CD8-positive, alpha-beta memory T cell (primary cell): ENCODE results near the gene UBE2Z. TPM values are rescaled to one million over a fixed set of nuclear protein-coding genes. Genes with fewer than 3 reads are reported as not detected.
A peak's percentile ranks its signal among the peaks of the same experiment; 100 is the strongest.

Experiments used
- CTCF ChIA-PET: fragments of 350-600 bp; sonication (Branson Sonifier 250); formaldehyde crosslinking; loops from one replicate; lab custom pipeline; 2021; ENCODE audit warnings: antibody characterized with exemption; lab: Charles Lee
- POLR2A ChIA-PET: fragments of 350-600 bp; sonication (Branson Sonifier 250); formaldehyde crosslinking; loops from one replicate; lab custom pipeline; 2021; ENCODE audit warnings: antibody characterized with exemption; lab: Charles Lee
- DNase-seq, 5 donors: peaks; one replicate each; pipeline versions ENCODE4 v3.0.0 to v3.0.0-alpha.2; 2020 to 2022; ENCODE audit warnings: mixed read lengths in 1 of 5
- H3K27ac ChIP-seq: one replicate; pipeline ENCODE4 v1.7.0; 2013; ENCODE audit warnings: low read depth, mild to moderate bottlenecking, low read length, moderate library complexity
- H3K27me3 ChIP-seq: 2 replicates; pipeline ENCODE4 v1.7.0; 2013; ENCODE audit warnings: low read length, mild to moderate bottlenecking; ENCODE audit not compliant: insufficient read depth, poor library complexity, severe bottlenecking
- H3K36me3 ChIP-seq: 2 replicates; pipeline ENCODE4 v1.7.0; 2013; ENCODE audit warnings: mild to moderate bottlenecking, low read length, moderate library complexity; ENCODE audit not compliant: insufficient read depth
- H3K4me1 ChIP-seq: 2 replicates; pipeline ENCODE4 v1.7.0; 2013; ENCODE audit warnings: mild to moderate bottlenecking, low read length, moderate library complexity; ENCODE audit not compliant: insufficient read depth
- H3K4me3 ChIP-seq: 2 replicates; pipeline ENCODE4 v1.7.0; 2013; ENCODE audit warnings: mild to moderate bottlenecking, low read length
- H3K9me3 ChIP-seq: 2 replicates; pipeline ENCODE4 v1.7.0; 2013; ENCODE audit warnings: mild to moderate bottlenecking, low read length
- H3K27ac Mint-ChIP-seq, 8 donors: one replicate each; pipeline ENCODE4 v1.8.0; 2020 to 2021; ENCODE audit warnings: mixed read lengths in 8 of 8, mild to moderate bottlenecking in 6 of 8, inconsistent platforms in 3 of 8, moderate library complexity in 3 of 8
- H3K27me3 Mint-ChIP-seq, 2 donors: one replicate each; pipeline ENCODE4 v1.8.0; 2020 to 2021; ENCODE audit warnings: mixed read lengths in 2 of 2, mild to moderate bottlenecking in 1 of 2, moderate library complexity in 1 of 2
- H3K36me3 Mint-ChIP-seq, 3 donors: one replicate each; pipeline ENCODE4 v1.8.0; 2020 to 2021; ENCODE audit warnings: mixed read lengths in 3 of 3, inconsistent platforms in 1 of 3, mild to moderate bottlenecking in 1 of 3
- H3K4me1 Mint-ChIP-seq, 3 donors: one replicate each; pipeline ENCODE4 v1.8.0; 2020 to 2021; ENCODE audit warnings: mixed read lengths in 3 of 3, inconsistent platforms in 1 of 3, mild to moderate bottlenecking in 1 of 3
- H3K4me3 Mint-ChIP-seq, 7 donors: one replicate each; pipeline ENCODE4 v1.8.0; 2020 to 2021; ENCODE audit warnings: mixed read lengths in 7 of 7, mild to moderate bottlenecking in 6 of 7, moderate library complexity in 4 of 7, inconsistent platforms in 2 of 7
- H3K9me3 Mint-ChIP-seq, 5 donors: one replicate each; pipeline ENCODE4 v1.8.0; 2020 to 2022; ENCODE audit warnings: mixed read lengths in 5 of 5, mild to moderate bottlenecking in 3 of 5, moderate library complexity in 2 of 5, inconsistent platforms in 1 of 5
- polyA plus RNA-seq: library from polyadenylated mRNA; unstranded; fragments of 300-500 nt; fragmentation: Illumina TruSeq; gene quantifications from one replicate; pipeline ENCODE4 v1.2.3, GENCODE V29; 2021
- total RNA-seq, 2 experiments: library from RNA; stranded (reverse); gene quantifications; one replicate each; pipeline ENCODE4 v1.2.3, GENCODE V29; 2021

The UBE2Z gene
- total and polyA plus RNA-seq, 3 experiments from 2014 or later = 74.7 to 103 (median 100) TPM

- no peak overlapping the region for H3K4me3 Mint-ChIP-seq
- H3K27ac Mint-ChIP-seq = peak overlapping the region in 1 of 8 donors; percentile 16
- no peak for DNase-seq
- Histone ChIP-seq H3K27me3 (peaks cover 4% of the 10 kb centered on the region), H3K4me3 (no peak overlapping the region), H3K4me1 (no peaks in the 10 kb centered on the region), H3K27ac (no peak overlapping the region), H3K36me3 (no peaks in the 10 kb centered on the region), H3K9me3 (no peaks in the 10 kb centered on the region)
- ChIA-PET CTCF (no interaction called here), POLR2A (no interaction called here)
- no peaks in the 10 kb centered on the region for H3K36me3 Mint-ChIP-seq
- peaks cover 31 to 53% of the 10 kb centered on the region in 2 donors for H3K27me3 Mint-ChIP-seq
- no peaks in the 10 kb centered on the region for H3K4me1 Mint-ChIP-seq
- no peaks in the 10 kb centered on the region for H3K9me3 Mint-ChIP-seq
Measured at GRCh38 chr17:48970865-48971687, 62.9 kb downstream of the UBE2Z start.

- Mint-ChIP-seq H3K27me3 (peaks cover 24 to 47% of the 10 kb centered on the region in 2 donors), H3K9me3 (no peaks in the 10 kb centered on the region), H3K27ac (no peak overlapping the region), H3K4me3 (no peak overlapping the region), H3K4me1 (no peaks in the 10 kb centered on the region), H3K36me3 (no peaks in the 10 kb centered on the region)
- no peaks in the 10 kb centered on the region for H3K4me1 ChIP-seq
- ChIA-PET CTCF (interaction anchor here (1.0 kb wide), 1 partner anchor 12 kb away, joined by 3 read pairs; no protein-coding TSS in a partner anchor), POLR2A (no interaction called here)
- H3K36me3 ChIP-seq = no peaks in the 10 kb centered on the region
- H3K9me3 ChIP-seq = no peaks in the 10 kb centered on the region
- H3K4me3 ChIP-seq = no peak overlapping the region
- H3K27me3 ChIP-seq = peaks cover 4% of the 10 kb centered on the region
- H3K27ac ChIP-seq = peak overlapping the region; percentile 16
- DNase-seq = no peak
Measured at GRCh38 chr17:48972749-48973097, 64.5 kb downstream of the UBE2Z start.

GRCh38 chr17:48973806-48974205 lies 65.6 kb downstream of the UBE2Z start:
- peaks cover 4% of the 10 kb centered on the region for H3K27me3 ChIP-seq
- H3K36me3 ChIP-seq = no peaks in the 10 kb centered on the region
- H3K9me3 ChIP-seq = no peaks in the 10 kb centered on the region
- no peaks in the 10 kb centered on the region for H3K36me3 Mint-ChIP-seq
- H3K9me3 Mint-ChIP-seq = no peaks in the 10 kb centered on the region
- peaks cover 21 to 40% of the 10 kb centered on the region in 2 donors for H3K27me3 Mint-ChIP-seq
- H3K4me3 ChIP-seq = no peak overlapping the region
- CTCF ChIA-PET = no interaction called here
- H3K27ac ChIP-seq = no peak overlapping the region
- POLR2A ChIA-PET = no interaction called here
- no peak overlapping the region for H3K27ac Mint-ChIP-seq
- DNase-seq = no peak
- H3K4me1 Mint-ChIP-seq = no peaks in the 10 kb centered on the region
- H3K4me3 Mint-ChIP-seq = no peak overlapping the region
- no peaks in the 10 kb centered on the region for H3K4me1 ChIP-seq

Other genes starting within 250 kb of the UBE2Z start
- not detected for gene PRAC1, start 185.9 kb upstream of the UBE2Z start, total RNA-seq
- not detected for gene PRAC1, start 185.9 kb upstream of the UBE2Z start, polyA plus RNA-seq
- gene PRAC2, start 185.2 kb upstream of the UBE2Z start, total RNA-seq = not detected
- not detected for gene PRAC2, start 185.2 kb upstream of the UBE2Z start, polyA plus RNA-seq
- not detected for gene HOXB13, start 179.7 kb upstream of the UBE2Z start, total RNA-seq
- not detected for gene HOXB13, start 179.7 kb upstream of the UBE2Z start, polyA plus RNA-seq
- not detected for gene TTLL6, start 91.2 kb upstream of the UBE2Z start, total RNA-seq
- not detected for gene TTLL6, start 91.2 kb upstream of the UBE2Z start, polyA plus RNA-seq
- gene CALCOCO2, start 77.4 kb upstream of the UBE2Z start, total RNA-seq = 10 to 100 TPM; 57.4 to 61.8 TPM
- 182 TPM for gene CALCOCO2, start 77.4 kb upstream of the UBE2Z start, polyA plus RNA-seq
- 100 to 1,000 TPM; 131 to 138 TPM for gene ATP5MC1, start 15.6 kb upstream of the UBE2Z start, total RNA-seq
- 143 TPM for gene ATP5MC1, start 15.6 kb upstream of the UBE2Z start, polyA plus RNA-seq
- gene SNF8, start 36.4 kb downstream of the UBE2Z start, total RNA-seq = 100 to 1,000 TPM; 151 to 161 TPM
- gene SNF8, start 36.4 kb downstream of the UBE2Z start, polyA plus RNA-seq = 113 TPM
- not detected for gene GIP, start 60.2 kb downstream of the UBE2Z start, total RNA-seq
- gene GIP, start 60.2 kb downstream of the UBE2Z start, polyA plus RNA-seq = not detected
- under 1 TPM; 0.24 to 0.28 TPM for gene IGF2BP1, start 89.0 kb downstream of the UBE2Z start, total RNA-seq
- gene IGF2BP1, start 89.0 kb downstream of the UBE2Z start, polyA plus RNA-seq = not detected
- not detected for gene B4GALNT2, start 224.4 kb downstream of the UBE2Z start, total RNA-seq
- gene B4GALNT2, start 224.4 kb downstream of the UBE2Z start, polyA plus RNA-seq = not detected